Measurements from ENCODE around the gene ZFP36. TPM values are rescaled to one million over a fixed set of nuclear protein-coding genes. Genes with fewer than 3 reads are reported as not detected.
"Not testable (repeated sequence)": the region's sequence is repeated elsewhere in the genome, so short reads cannot be mapped to it uniquely, and the experiment has no call there.

The ZFP36 gene
- total RNA-seq, 1 donor from 2014 or later, result 21.6 TPM

GRCh38 chr19:39448271-39448670, 41.6 kb downstream of the ZFP36 start:
- peak overlapping the region; percentile 94 for H3K4me2 ChIP-seq (ENCODE audit: low read length)
- peaks cover 27% of the 10 kb centered on the region for H3K4me1 ChIP-seq (ENCODE audit: insufficient read depth, low read length)
- H3K27ac ChIP-seq (ENCODE audit: low read depth, low read length), result peak overlapping the region; percentile 50
- Mint-ChIP-seq H3K27ac (ENCODE audit: unreplicated experiment) (peak overlapping the region; percentile 73), H3K4me3 (ENCODE audit: unreplicated experiment) (peak overlapping the region; percentile 80), H3K27me3 (ENCODE audit: low read depth, unreplicated experiment) (no peaks in the 10 kb centered on the region), H3K36me3 (ENCODE audit: low read depth, unreplicated experiment) (peaks cover 22% of the 10 kb centered on the region), H3K9me3 (ENCODE audit: unreplicated experiment) (no peaks in the 10 kb centered on the region), H3K4me1 (ENCODE audit: low read depth, unreplicated experiment) (peaks cover 35% of the 10 kb centered on the region)
- H3K9me3 ChIP-seq (ENCODE audit: insufficient read depth, low read depth, low read length), result no peaks in the 10 kb centered on the region
- DNase-seq (ENCODE audit: low read depth), result peak; percentile 60
- peak overlapping the region; percentile 44 for H3K9ac ChIP-seq (ENCODE audit: low read length)
- H4K20me1 ChIP-seq (ENCODE audit: insufficient read depth, low read length), result peaks cover 72% of the 10 kb centered on the region
- H3K4me3 ChIP-seq (ENCODE audit: insufficient read depth, low read depth, low read length), result peak overlapping the region; percentile 17
- H3K27me3 ChIP-seq (ENCODE audit: insufficient read depth, low read length), result no peaks in the 10 kb centered on the region
- peaks cover 89% of the 10 kb centered on the region for H3K79me2 ChIP-seq (ENCODE audit: insufficient read depth, low read length)
- TF ChIP-seq CTCF (IDR thresholded peaks at IDR 0.05; ENCODE audit: insufficient read depth, low read depth, low read length), result no peak
- TF ChIP-seq EZH2 (IDR thresholded peaks at IDR 0.05; ENCODE audit: insufficient read depth, low read length), result no peak
- no peaks in the 10 kb centered on the region for H3K36me3 ChIP-seq (ENCODE audit: insufficient read depth, low read length)
- no peak overlapping the region for H2AFZ ChIP-seq (ENCODE audit: low read depth, low read length)
- no peak for FAIRE-seq

- Histone ChIP-seq H3K9ac (ENCODE audit: low read length) (no peak overlapping the region), H3K27ac (ENCODE audit: low read depth, low read length) (no peak overlapping the region), H3K27me3 (ENCODE audit: insufficient read depth, low read length) (no peaks in the 10 kb centered on the region), H2AFZ (ENCODE audit: low read depth, low read length) (no peak overlapping the region), H3K36me3 (ENCODE audit: insufficient read depth, low read length) (peaks cover 3% of the 10 kb centered on the region), H4K20me1 (ENCODE audit: insufficient read depth, low read length) (peaks cover 81% of the 10 kb centered on the region), H3K79me2 (ENCODE audit: insufficient read depth, low read length) (peaks cover 97% of the 10 kb centered on the region), H3K9me3 (ENCODE audit: insufficient read depth, low read depth, low read length) (no peaks in the 10 kb centered on the region), H3K4me3 (ENCODE audit: insufficient read depth, low read depth, low read length) (no peak overlapping the region), H3K4me2 (ENCODE audit: low read length) (peak overlapping the region; percentile 5), H3K4me1 (ENCODE audit: insufficient read depth, low read length) (peaks cover 27% of the 10 kb centered on the region)
- peaks cover 35% of the 10 kb centered on the region for H3K4me1 Mint-ChIP-seq (ENCODE audit: low read depth, unreplicated experiment)
- H3K36me3 Mint-ChIP-seq (ENCODE audit: low read depth, unreplicated experiment), result peaks cover 23% of the 10 kb centered on the region
- no peaks in the 10 kb centered on the region for H3K9me3 Mint-ChIP-seq (ENCODE audit: unreplicated experiment)
- peak overlapping the region; percentile 80 for H3K4me3 Mint-ChIP-seq (ENCODE audit: unreplicated experiment)
- H3K27me3 Mint-ChIP-seq (ENCODE audit: low read depth, unreplicated experiment), result no peaks in the 10 kb centered on the region
- no peak for TF ChIP-seq CTCF (IDR thresholded peaks at IDR 0.05; ENCODE audit: insufficient read depth, low read depth, low read length)
- no peak for TF ChIP-seq EZH2 (IDR thresholded peaks at IDR 0.05; ENCODE audit: insufficient read depth, low read length)
- DNase-seq (ENCODE audit: low read depth), result no peak
- no peak for FAIRE-seq
- peak overlapping the region; percentile 71 for H3K27ac Mint-ChIP-seq (ENCODE audit: unreplicated experiment)
These were observed 42.6 kb downstream of the ZFP36 start for GRCh38 chr19:39449116-39449797.

GRCh38 chr19:39451257-39451656, 44.6 kb downstream of the ZFP36 start:
- Histone ChIP-seq H3K4me1 (ENCODE audit: insufficient read depth, low read length) (peaks cover 24% of the 10 kb centered on the region), H4K20me1 (ENCODE audit: insufficient read depth, low read length) (peaks cover 90% of the 10 kb centered on the region), H3K79me2 (ENCODE audit: insufficient read depth, low read length) (peaks cover 97% of the 10 kb centered on the region)
- not testable (repeated sequence) for H3K9me3 Mint-ChIP-seq (ENCODE audit: unreplicated experiment); H3K9ac ChIP-seq (ENCODE audit: low read length); H3K4me2 ChIP-seq (ENCODE audit: low read length); H3K27me3 ChIP-seq (ENCODE audit: insufficient read depth, low read length); H3K4me3 ChIP-seq (ENCODE audit: insufficient read depth, low read depth, low read length); H2AFZ ChIP-seq (ENCODE audit: low read depth, low read length); FAIRE-seq; H3K9me3 ChIP-seq (ENCODE audit: insufficient read depth, low read depth, low read length); H3K27ac Mint-ChIP-seq (ENCODE audit: unreplicated experiment); H3K27ac ChIP-seq (ENCODE audit: low read depth, low read length); DNase-seq (ENCODE audit: low read depth); H3K27me3 Mint-ChIP-seq (ENCODE audit: low read depth, unreplicated experiment); H3K36me3 ChIP-seq (ENCODE audit: insufficient read depth, low read length)
- H3K36me3 Mint-ChIP-seq (ENCODE audit: low read depth, unreplicated experiment), result peaks cover 24% of the 10 kb centered on the region
- peak overlapping the region; percentile 66 for H3K4me3 Mint-ChIP-seq (ENCODE audit: unreplicated experiment)
- H3K4me1 Mint-ChIP-seq (ENCODE audit: low read depth, unreplicated experiment), result peaks cover 33% of the 10 kb centered on the region

Small RNA genes within 50 kb of the gene (microRNA-seq; reads per million reads assigned to microRNA genes)
- gene MIR4530, result not detected

Other genes starting within 250 kb of the ZFP36 start
- not detected in 2 replicates for gene NCCRP1, start 209.9 kb upstream of the ZFP36 start, total RNA-seq
- not detected in 2 replicates for gene SYCN, start 202.6 kb upstream of the ZFP36 start, total RNA-seq
- gene IFNL3, start 161.8 kb upstream of the ZFP36 start, total RNA-seq, result not detected in 2 replicates
- not detected in 2 replicates for gene IFNL4, start 158.0 kb upstream of the ZFP36 start, total RNA-seq
- not detected in 2 replicates for gene IFNL2, start 138.5 kb upstream of the ZFP36 start, total RNA-seq
- 0.52 and 1.3 TPM in 2 replicates for gene IFNL1, start 110.4 kb upstream of the ZFP36 start, total RNA-seq
- gene LRFN1, start 86.0 kb upstream of the ZFP36 start, total RNA-seq, result 1.5 and 2.0 TPM in 2 replicates
- gene GMFG, start 70.8 kb upstream of the ZFP36 start, total RNA-seq, result 0.79 and 1.1 TPM in 2 replicates
- 95.0 and 98.6 TPM in 2 replicates for gene SAMD4B, start 64.4 kb upstream of the ZFP36 start, total RNA-seq
- 42.0 and 43.2 TPM in 2 replicates for gene PAF1, start 15.7 kb upstream of the ZFP36 start, total RNA-seq
- gene MED29, start 15.5 kb upstream of the ZFP36 start, total RNA-seq, result 27.0 and 29.9 TPM in 2 replicates
- 101 and 102 TPM in 2 replicates for gene PLEKHG2, start 5.8 kb downstream of the ZFP36 start, total RNA-seq
- 1,194 and 1,329 TPM in 2 replicates for gene RPS16, start 29.1 kb downstream of the ZFP36 start, total RNA-seq
- gene SUPT5H, start 38.7 kb downstream of the ZFP36 start, total RNA-seq, result 163 and 171 TPM in 2 replicates
- 85.3 and 97.2 TPM in 2 replicates for gene TIMM50, start 74.0 kb downstream of the ZFP36 start, total RNA-seq
- gene DLL3, start 92.1 kb downstream of the ZFP36 start, total RNA-seq, result 0.84 and 0.89 TPM in 2 replicates
- not detected in 2 replicates for gene SELENOV, start 108.3 kb downstream of the ZFP36 start, total RNA-seq
- 2.1 and 2.6 TPM in 2 replicates for gene EID2B, start 126.0 kb downstream of the ZFP36 start, total RNA-seq
- gene EID2, start 133.3 kb downstream of the ZFP36 start, total RNA-seq, result 15.7 and 17.2 TPM in 2 replicates
- gene LGALS13, start 195.7 kb downstream of the ZFP36 start, total RNA-seq, result not detected in 2 replicates
- gene LGALS16, start 249.1 kb downstream of the ZFP36 start, total RNA-seq, result not detected in 2 replicates